AG09309 (cell line): Measurements from ENCODE around the gene EGR4.

Experiments used
- DNase-seq: peaks from one replicate; pipeline ENCODE4 v3.0.0-alpha.2; 2010; ENCODE audit warnings: low read depth
- H3K4me3 ChIP-seq: 2 replicates; pipeline ENCODE4 v1.5.1; 2011; ENCODE audit warnings: mild to moderate bottlenecking, low read depth, low read length, moderate library complexity; ENCODE audit not compliant: control insufficient read depth
- TF ChIP-seq, protein P1 (sequence below): IDR thresholded peaks from 2 replicates; pipeline ENCODE4 v1.5.1; 2011; ENCODE audit warnings: mild to moderate bottlenecking, low read depth, low read length, inconsistent platforms; ENCODE audit not compliant: insufficient read depth, control insufficient read depth; ENCODE audit errors: missing control alignments

The EGR4 gene

GRCh38 chr2:73291461-73292315 lies 1.7 kb downstream of the EGR4 start:
- no peak overlapping the region; the same call in 1 of the 2 replicates for H3K4me3 ChIP-seq
- TF ChIP-seq, protein P1, sequence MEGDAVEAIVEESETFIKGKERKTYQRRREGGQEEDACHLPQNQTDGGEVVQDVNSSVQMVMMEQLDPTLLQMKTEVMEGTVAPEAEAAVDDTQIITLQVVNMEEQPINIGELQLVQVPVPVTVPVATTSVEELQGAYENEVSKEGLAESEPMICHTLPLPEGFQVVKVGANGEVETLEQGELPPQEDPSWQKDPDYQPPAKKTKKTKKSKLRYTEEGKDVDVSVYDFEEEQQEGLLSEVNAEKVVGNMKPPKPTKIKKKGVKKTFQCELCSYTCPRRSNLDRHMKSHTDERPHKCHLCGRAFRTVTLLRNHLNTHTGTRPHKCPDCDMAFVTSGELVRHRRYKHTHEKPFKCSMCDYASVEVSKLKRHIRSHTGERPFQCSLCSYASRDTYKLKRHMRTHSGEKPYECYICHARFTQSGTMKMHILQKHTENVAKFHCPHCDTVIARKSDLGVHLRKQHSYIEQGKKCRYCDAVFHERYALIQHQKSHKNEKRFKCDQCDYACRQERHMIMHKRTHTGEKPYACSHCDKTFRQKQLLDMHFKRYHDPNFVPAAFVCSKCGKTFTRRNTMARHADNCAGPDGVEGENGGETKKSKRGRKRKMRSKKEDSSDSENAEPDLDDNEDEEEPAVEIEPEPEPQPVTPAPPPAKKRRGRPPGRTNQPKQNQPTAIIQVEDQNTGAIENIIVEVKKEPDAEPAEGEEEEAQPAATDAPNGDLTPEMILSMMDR: no peak
- DNase-seq: no peak

DNA sequence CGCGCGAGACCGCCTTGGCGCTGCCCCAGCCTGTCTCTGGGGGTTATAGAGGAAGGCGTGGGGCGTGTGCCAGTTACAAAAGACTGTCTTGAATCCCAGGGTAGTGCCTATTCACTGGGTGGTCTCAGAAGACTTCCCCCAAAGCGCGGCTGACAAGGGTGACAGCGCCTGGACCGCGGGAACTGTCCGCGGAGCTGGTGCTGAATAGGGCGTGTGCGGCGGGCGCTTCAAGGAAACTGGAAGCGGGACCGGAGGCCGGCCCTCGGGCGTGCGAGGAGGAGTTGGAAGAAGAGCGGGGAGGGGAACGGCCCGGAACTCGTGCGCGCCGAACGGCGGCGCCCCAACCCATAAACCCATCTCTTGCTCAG lies 2.3 kb downstream of the EGR4 start:
- DNase-seq: no peak
- H3K4me3 ChIP-seq: no peak overlapping the region; the same call in 1 of the 2 replicates
- TF ChIP-seq, protein P1: no peak

DNA sequence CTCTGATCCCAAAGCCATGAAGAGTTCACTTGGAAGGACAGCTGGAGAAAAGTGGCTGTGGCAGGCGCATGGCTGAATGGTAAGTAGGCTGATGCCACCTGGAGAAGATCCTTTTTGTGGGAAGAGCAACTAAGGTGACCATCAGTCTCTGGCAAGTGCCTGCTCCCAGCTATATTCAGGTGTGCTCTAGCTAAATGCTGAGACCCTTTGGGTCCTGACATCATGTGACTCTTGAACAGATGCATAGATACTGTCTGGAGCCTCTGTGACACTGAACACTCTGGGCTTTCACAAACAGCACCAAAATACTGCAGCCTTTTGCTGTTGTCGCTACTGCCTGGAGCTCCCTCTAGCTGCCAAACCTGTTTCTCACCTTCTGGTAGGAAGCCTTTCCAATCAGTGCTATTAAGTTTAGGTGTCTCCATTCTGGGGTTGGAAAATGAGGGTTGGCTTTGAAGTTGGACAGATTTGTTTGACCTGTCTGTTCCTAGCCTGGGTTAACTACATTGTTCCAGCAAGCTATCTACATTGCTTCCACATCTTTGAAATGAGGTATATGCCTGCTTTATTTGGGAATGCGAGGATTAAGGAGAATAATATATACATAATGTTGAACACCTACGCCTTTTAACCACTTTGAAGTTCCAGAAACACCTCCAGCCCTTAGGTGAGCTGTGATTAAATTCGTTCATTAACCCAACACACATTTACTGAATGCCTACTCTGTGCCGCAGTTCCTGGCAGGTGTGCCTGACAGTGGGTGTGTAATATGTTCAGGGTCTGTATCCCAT lies 3.1 kb downstream of the EGR4 start:
- DNase-seq: no peak
- H3K4me3 ChIP-seq: no peak overlapping the region
- TF ChIP-seq, protein P1: peak; percentile 71

- no peak for DNase-seq
- H3K4me3 ChIP-seq: no peak overlapping the region
- TF ChIP-seq, protein P1: no peak
Measured at GRCh38 chr2:73289304-73289703, 4.0 kb downstream of the EGR4 start.

DNA sequence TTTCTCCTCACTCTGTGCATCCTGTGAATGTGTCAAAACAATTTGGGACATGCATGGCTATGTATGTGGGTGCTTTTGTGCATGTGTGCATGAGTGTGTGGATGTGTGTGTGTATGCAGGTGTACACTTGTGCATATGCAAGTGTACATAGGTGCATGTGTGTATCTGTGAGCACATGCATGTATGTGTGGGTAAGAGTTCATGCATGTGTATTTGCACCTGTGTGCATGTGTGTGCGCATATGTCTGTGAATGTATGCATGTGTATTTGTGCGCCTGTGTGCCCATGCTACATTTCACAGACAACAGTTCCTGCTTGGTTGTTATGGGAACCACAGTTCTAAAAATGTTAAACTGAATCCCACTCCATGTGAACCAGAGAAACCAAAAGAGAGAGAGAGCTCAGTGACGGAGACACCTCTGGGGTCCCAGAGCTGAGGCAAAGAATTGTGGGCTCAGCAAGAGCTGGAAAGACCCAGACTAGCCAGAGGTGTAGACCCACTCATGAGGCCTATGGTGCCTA lies 7.2 kb downstream of the EGR4 start:
- TF ChIP-seq, protein P1: no peak
- no peak for DNase-seq
- no peak overlapping the region for H3K4me3 ChIP-seq

DNA sequence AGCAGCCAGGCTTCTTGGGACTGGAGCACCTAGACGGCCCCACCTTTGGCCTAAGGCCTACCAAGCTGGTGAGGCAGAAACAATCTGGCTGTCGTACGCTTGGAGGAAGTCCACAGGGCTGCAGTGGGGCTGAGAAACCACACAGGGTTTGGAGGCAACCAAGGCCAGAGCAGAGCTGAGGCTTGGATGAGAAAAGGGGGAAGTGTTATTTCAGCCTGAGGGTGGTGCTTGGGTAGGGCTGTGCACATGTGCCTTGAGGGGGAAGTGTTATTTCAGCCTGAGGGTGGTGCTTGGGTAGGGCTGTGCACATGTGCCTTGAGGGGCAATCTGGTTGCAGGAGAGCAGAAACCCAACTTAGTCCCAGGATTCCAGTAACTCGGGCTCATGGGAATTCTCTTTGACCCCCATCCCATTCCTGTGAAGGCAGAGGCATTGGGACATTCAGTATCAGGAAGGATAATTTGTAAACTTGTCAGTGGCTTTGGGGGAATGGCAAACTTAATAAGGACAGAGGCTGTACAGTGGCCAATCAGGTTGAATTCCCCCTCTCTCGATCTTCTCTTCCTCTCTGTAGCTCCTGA lies 8.1 kb downstream of the EGR4 start:
- H3K4me3 ChIP-seq: peak overlapping the region; percentile 74
- TF ChIP-seq, protein P1: no peak
- DNase-seq: no peak
